Upper lobe of left lung (tissue), 4 donors: ENCODE data around the gene ADCY3.

Experiments used
- POLR2AphosphoS5 ChIP-seq, 2 donors: sonication (generic); formaldehyde crosslinking; IDR thresholded peaks; one replicate each; pipeline ENCODE4 v1.5.1; 2017; ENCODE audit warnings: antibody characterized with exemption in 2 of 2
- TF ChIP-seq, protein P1 (sequence below), 6 experiments: fragments of 450-650 bp in 4 of 6; fragments of 200-600 bp in 2 of 6; sonication (generic) in 2 of 6; IDR thresholded peaks; one replicate each; pipeline ENCODE4 v1.5.1; 2016 to 2019; ENCODE audit warnings: antibody characterized with exemption in 6 of 6

DNA sequence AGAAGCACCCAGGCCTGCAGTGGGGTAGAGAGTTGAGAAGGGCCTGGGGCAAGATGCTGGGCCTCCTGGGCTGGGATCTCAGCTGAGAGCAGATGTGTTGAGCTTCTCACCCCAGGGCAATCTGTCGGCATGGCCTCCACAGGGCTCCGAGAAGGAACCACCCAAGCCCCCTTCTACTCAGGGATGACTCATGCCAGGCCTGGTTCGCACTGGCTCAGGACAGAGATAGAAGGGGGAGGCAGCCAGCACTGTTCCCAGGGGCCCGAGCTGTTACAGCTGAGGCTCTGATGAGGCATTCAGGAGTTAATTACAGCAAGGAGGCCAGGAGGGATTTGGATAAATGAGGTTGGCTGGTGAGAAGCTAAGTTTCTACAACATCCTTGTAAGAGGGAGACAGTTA lies 64.3 kb downstream of the ADCY3 start:
- TF ChIP-seq, protein P1, sequence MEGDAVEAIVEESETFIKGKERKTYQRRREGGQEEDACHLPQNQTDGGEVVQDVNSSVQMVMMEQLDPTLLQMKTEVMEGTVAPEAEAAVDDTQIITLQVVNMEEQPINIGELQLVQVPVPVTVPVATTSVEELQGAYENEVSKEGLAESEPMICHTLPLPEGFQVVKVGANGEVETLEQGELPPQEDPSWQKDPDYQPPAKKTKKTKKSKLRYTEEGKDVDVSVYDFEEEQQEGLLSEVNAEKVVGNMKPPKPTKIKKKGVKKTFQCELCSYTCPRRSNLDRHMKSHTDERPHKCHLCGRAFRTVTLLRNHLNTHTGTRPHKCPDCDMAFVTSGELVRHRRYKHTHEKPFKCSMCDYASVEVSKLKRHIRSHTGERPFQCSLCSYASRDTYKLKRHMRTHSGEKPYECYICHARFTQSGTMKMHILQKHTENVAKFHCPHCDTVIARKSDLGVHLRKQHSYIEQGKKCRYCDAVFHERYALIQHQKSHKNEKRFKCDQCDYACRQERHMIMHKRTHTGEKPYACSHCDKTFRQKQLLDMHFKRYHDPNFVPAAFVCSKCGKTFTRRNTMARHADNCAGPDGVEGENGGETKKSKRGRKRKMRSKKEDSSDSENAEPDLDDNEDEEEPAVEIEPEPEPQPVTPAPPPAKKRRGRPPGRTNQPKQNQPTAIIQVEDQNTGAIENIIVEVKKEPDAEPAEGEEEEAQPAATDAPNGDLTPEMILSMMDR (IDR thresholded peaks at IDR 0.05): no peak
- TF ChIP-seq POLR2AphosphoS5 (IDR thresholded peaks at IDR 0.05): no peak
